GM23338 (cell line): ENCODE results near the gene MAN1C1. TPM values are rescaled to one million over a fixed set of nuclear protein-coding genes. Genes with fewer than 3 reads are reported as not detected.

Experiments
- CREB1 ChIP-seq: fragments of 250-450 bp; sonication (Bioruptor Pico); IDR thresholded peaks from 2 replicates; pipeline ENCODE4 v1.5.0; 2020; ENCODE audit warnings: low read depth, mild to moderate bottlenecking, moderate library complexity
- ETS1 ChIP-seq: IDR thresholded peaks from 2 replicates; pipeline ENCODE4 v1.6.1; 2016; ENCODE audit warnings: antibody characterized with exemption
- EZH2phosphoT487 ChIP-seq: fragments of 200-600 bp; sonication (generic); IDR thresholded peaks from one replicate; pipeline ENCODE4 v1.8.1; 2018; ENCODE audit warnings: antibody characterized with exemption; ENCODE audit not compliant: unreplicated experiment
- NANOG ChIP-seq: IDR thresholded peaks from 2 replicates; pipeline ENCODE4 v1.6.1; 2016; ENCODE audit warnings: antibody characterized with exemption, borderline replicate concordance
- POLR2AphosphoS5 ChIP-seq: IDR thresholded peaks from 2 replicates; pipeline ENCODE4 v1.6.1; 2016; ENCODE audit warnings: antibody characterized with exemption, low read depth
- ZNF114 ChIP-seq: fragments of 250-450 bp; sonication (Bioruptor Pico); IDR thresholded peaks from 2 replicates; pipeline ENCODE4 v1.5.0; 2020; ENCODE audit warnings: mild to moderate bottlenecking, moderate library complexity
- ZNF331 ChIP-seq: fragments of 250-450 bp; sonication (Bioruptor Pico); IDR thresholded peaks from 2 replicates; pipeline ENCODE4 v1.5.0; 2020; ENCODE audit warnings: low read depth, mild to moderate bottlenecking, moderate library complexity
- ZNF462 ChIP-seq: fragments of 250-450 bp; sonication (Bioruptor Pico); IDR thresholded peaks from 2 replicates; pipeline ENCODE4 v1.5.0; 2020; ENCODE audit warnings: mild to moderate bottlenecking, moderate library complexity
- polyA plus RNA-seq: library from polyadenylated mRNA; unstranded; fragments of >200 nt; fragmentation: Nextera tagmentation; extraction: Ambion mirVana; gene quantifications from 2 replicates; pipeline ENCODE4 v1.2.1, GENCODE V29; 2016
- total RNA-seq: library from RNA; depleted of rRNA; stranded (reverse); fragments of >200 nt; shearing (Covaris generic); gene quantifications from 2 replicates; pipeline ENCODE4 v1.2.3, GENCODE V29; 2014

MAN1C1 gene
- total and polyA plus RNA-seq, 2 experiments from 2014 or later: 5.4 to 13.6 TPM

DNA sequence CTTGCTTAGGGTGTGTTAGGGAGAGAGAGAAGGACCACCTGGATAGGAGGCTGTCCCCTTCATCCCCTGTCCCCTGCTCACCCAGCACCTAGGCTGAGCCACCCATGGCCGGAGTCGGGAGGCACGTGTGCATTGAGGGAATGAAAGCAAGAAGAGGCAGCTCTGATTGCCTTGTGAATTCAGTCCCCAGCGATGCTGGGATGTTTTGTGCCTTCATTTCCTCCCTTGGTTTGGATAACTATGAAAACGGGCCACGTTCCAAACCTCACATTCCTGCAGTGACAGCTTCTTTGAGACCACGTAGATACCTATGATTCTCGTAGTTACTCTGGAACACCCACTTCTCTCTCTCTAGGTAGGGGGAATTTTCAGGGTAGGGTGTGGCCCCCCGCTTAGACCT lies 67.1 kb downstream of the MAN1C1 start (continued):
- no peak for TF ChIP-seq ZNF462 (CRISPR knock-in tag)
- no peak for TF ChIP-seq EZH2phosphoT487
- no peak for TF ChIP-seq POLR2AphosphoS5
- TF ChIP-seq ZNF331 (CRISPR knock-in tag): no peak
- no peak for TF ChIP-seq ZNF114 (CRISPR knock-in tag)
- TF ChIP-seq ETS1: no peak
- TF ChIP-seq CREB1 (CRISPR knock-in tag): no peak
- no peak for TF ChIP-seq NANOG
